ENCODE measurements around the gene CDC34. TPM values are rescaled to one million over a fixed set of nuclear protein-coding genes. Genes with fewer than 3 reads are reported as not detected.

CDC34 gene
- total RNA-seq, 6 experiments from 2014 or later, result 44.8 to 81.8 (median 49.5) TPM

DNA sequence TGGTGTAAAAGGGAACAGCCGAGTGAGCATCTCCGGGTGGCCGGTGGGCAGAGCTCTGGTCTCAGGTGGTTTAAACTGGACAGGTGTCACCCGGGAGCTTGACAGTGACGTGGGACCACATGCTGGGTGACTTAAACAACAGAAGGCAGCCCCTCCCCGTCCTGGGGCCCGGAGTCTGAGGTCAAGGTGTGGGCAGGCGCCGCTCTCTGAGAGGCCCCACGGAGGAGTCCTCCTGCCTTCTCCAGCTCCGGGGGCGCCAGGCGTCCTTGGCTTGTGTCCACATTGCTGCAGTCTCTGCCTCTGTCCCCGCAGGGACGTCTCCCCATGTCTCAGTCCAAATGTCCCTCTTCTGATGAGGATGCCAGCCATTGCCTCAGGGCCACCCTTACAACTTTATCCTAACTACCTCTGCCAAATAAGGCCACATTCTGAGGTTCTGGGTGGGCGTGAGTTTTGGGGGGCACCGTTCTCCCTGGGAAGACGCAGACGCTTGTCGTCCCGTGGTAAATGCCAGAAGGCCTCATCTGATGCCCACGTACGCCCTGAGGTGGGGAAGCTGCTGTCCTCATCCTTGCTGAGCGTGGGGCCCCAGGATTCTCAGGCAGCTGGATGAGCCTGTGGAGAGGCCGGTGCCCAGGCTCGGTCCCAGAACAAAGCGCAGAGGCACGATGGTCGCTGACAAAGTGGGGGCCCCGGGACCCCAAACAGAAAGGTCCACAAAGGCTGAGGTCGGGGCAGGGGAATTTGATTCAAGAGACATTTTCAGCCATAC, 25.2 kb downstream of the CDC34 start:
- H3K27ac ChIP-seq, result no peak overlapping the region
- TF ChIP-seq, protein P1, sequence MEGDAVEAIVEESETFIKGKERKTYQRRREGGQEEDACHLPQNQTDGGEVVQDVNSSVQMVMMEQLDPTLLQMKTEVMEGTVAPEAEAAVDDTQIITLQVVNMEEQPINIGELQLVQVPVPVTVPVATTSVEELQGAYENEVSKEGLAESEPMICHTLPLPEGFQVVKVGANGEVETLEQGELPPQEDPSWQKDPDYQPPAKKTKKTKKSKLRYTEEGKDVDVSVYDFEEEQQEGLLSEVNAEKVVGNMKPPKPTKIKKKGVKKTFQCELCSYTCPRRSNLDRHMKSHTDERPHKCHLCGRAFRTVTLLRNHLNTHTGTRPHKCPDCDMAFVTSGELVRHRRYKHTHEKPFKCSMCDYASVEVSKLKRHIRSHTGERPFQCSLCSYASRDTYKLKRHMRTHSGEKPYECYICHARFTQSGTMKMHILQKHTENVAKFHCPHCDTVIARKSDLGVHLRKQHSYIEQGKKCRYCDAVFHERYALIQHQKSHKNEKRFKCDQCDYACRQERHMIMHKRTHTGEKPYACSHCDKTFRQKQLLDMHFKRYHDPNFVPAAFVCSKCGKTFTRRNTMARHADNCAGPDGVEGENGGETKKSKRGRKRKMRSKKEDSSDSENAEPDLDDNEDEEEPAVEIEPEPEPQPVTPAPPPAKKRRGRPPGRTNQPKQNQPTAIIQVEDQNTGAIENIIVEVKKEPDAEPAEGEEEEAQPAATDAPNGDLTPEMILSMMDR (IDR thresholded peaks at IDR 0.05), result no peak
- no peak for TF ChIP-seq POLR2A (IDR thresholded peaks at IDR 0.05)
- WGBS (ENCODE audit: insufficient coverage, low coverage, low lambda C conversion rate, missing lambda C conversion rate), result 70% methylated on average over 5 of the region's 31 CpGs
- H3K27me3 ChIP-seq, result no peaks in the 10 kb centered on the region
- H3K36me3 ChIP-seq, result no peaks in the 10 kb centered on the region
- intact Hi-C loops (cut with DNase I), result no loop called here
- H3K4me3 ChIP-seq, result no peak overlapping the region
- peaks cover 0 to 15% (median 0%) of the 10 kb centered on the region in 4 donors for H3K4me1 ChIP-seq
- DNase-seq (peak in 1 of 3 donors; percentile 56), ATAC-seq (peak in 1 of 4 donors; percentile 5)
- H3K9me3 ChIP-seq, result no peaks in the 10 kb centered on the region

DNA sequence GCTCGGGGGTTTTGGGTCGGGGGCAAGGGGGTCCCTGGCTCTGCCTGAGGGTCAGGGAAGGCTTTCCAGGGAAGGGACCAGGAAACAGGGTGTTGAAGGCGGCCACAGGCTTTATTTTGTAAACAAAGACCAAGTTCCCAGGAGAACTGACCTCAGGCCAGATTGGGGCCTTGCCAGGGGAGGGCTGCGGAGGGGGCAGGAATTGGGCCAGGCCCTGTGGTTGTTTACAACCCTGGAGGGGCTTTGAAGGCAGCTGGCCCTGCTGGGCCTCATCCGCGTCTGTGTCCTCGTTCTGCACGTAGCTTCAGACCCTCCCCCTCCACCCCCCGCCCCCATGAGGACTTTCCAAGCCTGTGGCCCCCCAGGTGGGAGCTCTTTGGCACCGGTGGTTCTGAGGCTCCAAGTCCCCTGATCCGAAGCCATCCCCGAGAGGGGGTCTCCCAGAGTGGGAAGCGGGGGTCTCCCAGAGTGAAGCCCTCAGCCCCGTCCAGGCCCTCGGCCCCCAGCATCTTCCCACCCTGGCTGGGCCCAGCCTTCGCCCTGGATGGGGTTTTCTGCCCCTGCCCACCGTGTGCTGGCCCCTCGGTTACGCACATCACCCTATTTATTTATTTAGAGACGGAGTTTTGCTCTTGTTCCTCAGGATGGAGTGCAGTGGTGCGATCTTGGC, 27.3 kb downstream of the CDC34 start:
- WGBS (ENCODE audit: insufficient coverage, low coverage, low lambda C conversion rate, missing lambda C conversion rate), result 74% methylated on average over 9 of the region's 21 CpGs
- no peak overlapping the region for H3K27ac ChIP-seq
- ATAC-seq (peak; percentile 4 to 35 (median 31)), DNase-seq (peak in 1 of 3 donors; percentile 59)
- H3K9me3 ChIP-seq, result no peaks in the 10 kb centered on the region
- TF ChIP-seq POLR2A (IDR thresholded peaks at IDR 0.05), result no peak
- TF ChIP-seq, protein P1 (IDR thresholded peaks at IDR 0.05), result no peak
- H3K4me3 ChIP-seq, result no peak overlapping the region
- peaks cover 0 to 15% (median 0%) of the 10 kb centered on the region in 4 donors for H3K4me1 ChIP-seq
- no peaks in the 10 kb centered on the region for H3K36me3 ChIP-seq
- no peaks in the 10 kb centered on the region for H3K27me3 ChIP-seq
- intact Hi-C loops (cut with DNase I), result no loop called here

DNA sequence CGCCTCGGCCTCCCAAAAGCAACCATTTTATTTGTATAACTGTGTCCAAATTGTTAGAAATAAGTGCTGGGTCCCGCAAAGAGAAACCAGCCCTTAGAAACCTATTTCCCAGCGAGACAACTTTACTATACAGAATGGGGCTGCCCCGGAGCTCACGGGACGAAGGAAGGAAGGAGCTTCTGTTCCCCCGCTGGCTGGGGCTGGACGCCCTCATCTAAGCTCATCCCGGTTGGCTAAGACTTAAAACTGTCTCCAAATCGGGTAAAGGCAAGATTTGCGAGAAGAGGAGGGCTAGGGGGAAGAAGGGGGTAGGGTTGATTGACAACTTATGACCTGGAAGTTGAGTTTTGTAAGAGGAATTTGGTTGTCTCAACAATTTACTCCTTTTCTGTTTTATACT, 28.6 kb downstream of the CDC34 start:
- DNase-seq, result no peak
- no peaks in the 10 kb centered on the region for H3K36me3 ChIP-seq
- no peak overlapping the region for H3K27ac ChIP-seq
- no peaks in the 10 kb centered on the region for H3K27me3 ChIP-seq
- peaks cover 0 to 15% (median 0%) of the 10 kb centered on the region in 4 donors for H3K4me1 ChIP-seq
- 73% methylated on average over 12 of the region's 12 CpGs for WGBS (ENCODE audit: insufficient coverage, low coverage, low lambda C conversion rate, missing lambda C conversion rate)
- H3K4me3 ChIP-seq, result no peak overlapping the region
- no peak for ATAC-seq
- TF ChIP-seq, protein P1 (IDR thresholded peaks at IDR 0.05), result no peak
- TF ChIP-seq POLR2A (IDR thresholded peaks at IDR 0.05), result no peak
- intact Hi-C loops (cut with DNase I), result no loop called here
- no peaks in the 10 kb centered on the region for H3K9me3 ChIP-seq

DNA sequence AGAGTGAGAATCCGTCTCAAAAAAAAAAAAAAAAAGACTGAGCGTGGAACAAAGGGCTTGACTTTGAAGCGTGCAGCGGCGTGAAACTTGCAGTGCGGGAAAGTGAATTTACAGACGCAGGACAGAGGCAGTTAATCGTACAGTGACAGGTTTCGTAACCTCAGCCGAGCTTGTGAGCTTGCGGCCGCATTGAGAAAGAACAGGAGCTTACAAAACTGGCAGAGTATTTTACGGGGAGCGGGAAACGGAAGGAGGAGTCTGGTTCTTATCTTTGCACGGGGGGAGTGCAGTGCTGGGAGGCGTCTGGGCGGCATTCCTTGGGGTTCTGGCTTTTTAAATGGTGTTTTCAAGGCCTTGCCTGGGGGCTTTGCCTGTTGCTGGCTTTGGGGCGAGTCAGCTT, 34.8 kb downstream of the CDC34 start:
- Histone ChIP-seq H3K4me1 (peaks cover 0 to under 1% (median 0%) of the 10 kb centered on the region in 4 donors), H3K9me3 (no peaks in the 10 kb centered on the region), H3K27me3 (no peaks in the 10 kb centered on the region), H3K27ac (peak overlapping the region; percentile 15 to 54 (median 18)), H3K36me3 (no peaks in the 10 kb centered on the region), H3K4me3 (no peak overlapping the region)
- WGBS (ENCODE audit: insufficient coverage, low coverage, low lambda C conversion rate, missing lambda C conversion rate), result 37% methylated on average over 9 of the region's 19 CpGs
- ATAC-seq, result peak in 3 of 4 donors; percentile 71 to 77 (median 73)
- TF ChIP-seq, protein P1 (IDR thresholded peaks at IDR 0.05), result no peak
- no peak for TF ChIP-seq POLR2A (IDR thresholded peaks at IDR 0.05)
- intact Hi-C loops (cut with DNase I), result no loop called here
- peak; percentile 35 to 67 (median 65) for DNase-seq
